Measurements from ENCODE around the gene IFT52.

Gene IFT52

GRCh38 chr20:43676368-43676767 lies 85.6 kb downstream of the IFT52 start:
- no peak for TF ChIP-seq TCF12 (IDR thresholded peaks at IDR 0.05; ENCODE audit: low read depth)
- no peak for TF ChIP-seq MAX (IDR thresholded peaks at IDR 0.05)
- no peak for TF ChIP-seq YY1 (IDR thresholded peaks at IDR 0.05; ENCODE audit: low read depth)
- no peak for TF ChIP-seq NFIC (IDR thresholded peaks at IDR 0.05)
- no peak for TF ChIP-seq ZBTB7A (IDR thresholded peaks at IDR 0.05; ENCODE audit: low read depth)
- TF ChIP-seq FOXM1 (IDR thresholded peaks at IDR 0.05; ENCODE audit: borderline replicate concordance, low read depth), result no peak
- no peak for TF ChIP-seq EGR1 (IDR thresholded peaks at IDR 0.05)
- no peak for TF ChIP-seq REST (IDR thresholded peaks at IDR 0.05; ENCODE audit: low read depth)
- TF ChIP-seq EP300 (IDR thresholded peaks at IDR 0.05; ENCODE audit: borderline replicate concordance), result no peak
- no peak for TF ChIP-seq CEBPB (IDR thresholded peaks at IDR 0.05)
- no peak for TF ChIP-seq CREB1 (IDR thresholded peaks at IDR 0.05; ENCODE audit: low read depth)
- TF ChIP-seq TAF1 (IDR thresholded peaks at IDR 0.05; ENCODE audit: low read depth), result no peak
- TF ChIP-seq RAD21 (IDR thresholded peaks at IDR 0.05; ENCODE audit: low read depth), result no peak
- no peak for TF ChIP-seq USF1 (IDR thresholded peaks at IDR 0.05)
- TF ChIP-seq TEAD4 (IDR thresholded peaks at IDR 0.05), result no peak

- no peak for TF ChIP-seq RAD21 (IDR thresholded peaks at IDR 0.05; ENCODE audit: low read depth)
- TF ChIP-seq NFIC (IDR thresholded peaks at IDR 0.05), result no peak
- TF ChIP-seq YY1 (IDR thresholded peaks at IDR 0.05; ENCODE audit: low read depth), result no peak
- TF ChIP-seq CEBPB (IDR thresholded peaks at IDR 0.05), result no peak
- TF ChIP-seq CREB1 (IDR thresholded peaks at IDR 0.05; ENCODE audit: low read depth), result no peak
- TF ChIP-seq TCF12 (IDR thresholded peaks at IDR 0.05; ENCODE audit: low read depth), result no peak
- TF ChIP-seq MAX (IDR thresholded peaks at IDR 0.05), result no peak
- TF ChIP-seq ZBTB7A (IDR thresholded peaks at IDR 0.05; ENCODE audit: low read depth), result no peak
- no peak for TF ChIP-seq EGR1 (IDR thresholded peaks at IDR 0.05)
- TF ChIP-seq EP300 (IDR thresholded peaks at IDR 0.05; ENCODE audit: borderline replicate concordance), result no peak
- TF ChIP-seq FOXM1 (IDR thresholded peaks at IDR 0.05; ENCODE audit: borderline replicate concordance, low read depth), result no peak
- no peak for TF ChIP-seq REST (IDR thresholded peaks at IDR 0.05; ENCODE audit: low read depth)
- TF ChIP-seq TEAD4 (IDR thresholded peaks at IDR 0.05), result no peak
- no peak for TF ChIP-seq USF1 (IDR thresholded peaks at IDR 0.05)
- no peak for TF ChIP-seq TAF1 (IDR thresholded peaks at IDR 0.05; ENCODE audit: low read depth)
Observed at GRCh38 chr20:43680981-43681380, 90.2 kb downstream of the IFT52 start.

GRCh38 chr20:43681468-43681942 lies 90.8 kb downstream of the IFT52 start:
- TF ChIP-seq TAF1 (IDR thresholded peaks at IDR 0.05; ENCODE audit: low read depth) (no peak), CEBPB (IDR thresholded peaks at IDR 0.05) (no peak), ZBTB7A (IDR thresholded peaks at IDR 0.05; ENCODE audit: low read depth) (no peak), RAD21 (IDR thresholded peaks at IDR 0.05; ENCODE audit: low read depth) (no peak), TCF12 (IDR thresholded peaks at IDR 0.05; ENCODE audit: low read depth) (no peak), MAX (IDR thresholded peaks at IDR 0.05) (no peak), FOXM1 (IDR thresholded peaks at IDR 0.05; ENCODE audit: borderline replicate concordance, low read depth) (no peak), NFIC (IDR thresholded peaks at IDR 0.05) (no peak), USF1 (IDR thresholded peaks at IDR 0.05) (no peak), REST (IDR thresholded peaks at IDR 0.05; ENCODE audit: low read depth) (no peak), EP300 (IDR thresholded peaks at IDR 0.05; ENCODE audit: borderline replicate concordance) (no peak), EGR1 (IDR thresholded peaks at IDR 0.05) (no peak)
